SJCRH30 (cell line): Measurements from ENCODE around the gene GSTM3. TPM values are rescaled to one million over a fixed set of nuclear protein-coding genes. Genes with fewer than 3 reads are reported as not detected.
"Not testable (repeated sequence)": the region's sequence is repeated elsewhere in the genome, so short reads cannot be mapped to it uniquely, and the experiment has no call there.

Experiments used
- DNase-seq, 2 experiments: peaks; one replicate each; pipeline ENCODE4 v3.0.0-alpha.2; 2015 to 2020
- H3K27ac ChIP-seq: fragments of 250-450 bp; sonication (Bioruptor Pico); 2 replicates; pipeline ENCODE4 v1.5.1; 2020; ENCODE audit warnings: mild to moderate bottlenecking, moderate library complexity
- H3K27me3 ChIP-seq: fragments of 250-450 bp; sonication (Bioruptor Pico); 2 replicates; pipeline ENCODE4 v1.5.1; 2020; ENCODE audit warnings: mild to moderate bottlenecking, moderate library complexity
- H3K36me3 ChIP-seq: fragments of 250-450 bp; sonication (Bioruptor Pico); 2 replicates; pipeline ENCODE4 v1.5.1; 2020; ENCODE audit warnings: mild to moderate bottlenecking, moderate library complexity
- H3K4me1 ChIP-seq: fragments of 250-450 bp; sonication (Bioruptor Pico); 2 replicates; pipeline ENCODE4 v1.5.1; 2020; ENCODE audit warnings: mild to moderate bottlenecking, moderate library complexity
- H3K4me3 ChIP-seq: fragments of 250-450 bp; sonication (Bioruptor Pico); 2 replicates; pipeline ENCODE4 v1.5.1; 2020; ENCODE audit warnings: mild to moderate bottlenecking, moderate library complexity
- H3K9me3 ChIP-seq: fragments of 250-450 bp; sonication (Bioruptor Pico); replicated peaks from 2 replicates; pipeline ENCODE4 v1.5.1; 2020; ENCODE audit warnings: mild to moderate bottlenecking, moderate library complexity
- total RNA-seq: library from RNA; depleted of rRNA; stranded (reverse); fragments of >200 nt; shearing (Covaris generic); gene quantifications from 2 replicates; pipeline ENCODE4 v1.2.3, GENCODE V29; 2014

The GSTM3 gene
- total RNA-seq, 1 experiment from 2014 or later = 31.4 TPM

DNA sequence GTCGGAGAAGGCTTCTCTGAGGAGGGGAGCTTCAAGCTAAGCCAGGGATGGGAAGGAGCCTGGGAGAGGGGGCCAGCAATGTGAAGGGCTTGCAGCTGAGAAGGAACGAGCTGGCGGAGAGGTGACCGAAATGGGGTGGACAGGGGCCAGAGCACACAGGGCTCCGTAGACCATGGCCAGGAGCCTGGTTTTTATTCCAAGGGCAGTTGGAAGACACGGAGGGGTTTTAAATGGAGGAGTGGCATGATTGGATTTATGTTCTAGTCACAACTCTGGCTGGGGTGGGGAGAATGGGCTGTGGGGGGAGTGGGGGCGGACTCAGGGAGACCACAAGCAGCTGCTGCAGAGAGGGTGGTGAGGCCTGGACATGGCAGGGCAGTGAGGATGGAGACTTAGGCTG is 28.0 kb upstream of the GSTM3 start:
- Histone ChIP-seq H3K9me3 (no peaks in the 10 kb centered on the region), H3K4me1 (0 out of 2 replicates have a peak, but pooled peaks cover 6% of the 10 kb centered on the region), H3K27me3 (peaks cover 24% of the 10 kb centered on the region), H3K36me3 (no peaks in the 10 kb centered on the region), H3K4me3 (no peak overlapping the region), H3K27ac (no peak overlapping the region)
- no peak for DNase-seq

DNA sequence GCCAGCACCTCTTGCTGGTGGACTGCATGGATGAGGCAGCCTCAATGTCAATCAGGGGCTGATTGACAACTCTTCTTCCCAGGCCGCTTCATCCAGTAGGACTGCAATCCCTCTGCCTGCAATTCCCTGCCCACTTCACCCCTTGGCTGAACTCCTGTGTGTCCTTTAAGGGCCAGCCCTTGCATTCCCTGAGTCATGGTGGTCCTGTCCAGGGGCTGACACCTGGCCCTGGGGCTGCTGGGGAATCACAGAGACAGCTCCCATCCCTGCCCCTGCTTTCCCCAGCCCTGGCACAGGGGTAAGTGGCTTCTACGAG is 27.5 kb upstream of the GSTM3 start:
- DNase-seq = no peak

DNA sequence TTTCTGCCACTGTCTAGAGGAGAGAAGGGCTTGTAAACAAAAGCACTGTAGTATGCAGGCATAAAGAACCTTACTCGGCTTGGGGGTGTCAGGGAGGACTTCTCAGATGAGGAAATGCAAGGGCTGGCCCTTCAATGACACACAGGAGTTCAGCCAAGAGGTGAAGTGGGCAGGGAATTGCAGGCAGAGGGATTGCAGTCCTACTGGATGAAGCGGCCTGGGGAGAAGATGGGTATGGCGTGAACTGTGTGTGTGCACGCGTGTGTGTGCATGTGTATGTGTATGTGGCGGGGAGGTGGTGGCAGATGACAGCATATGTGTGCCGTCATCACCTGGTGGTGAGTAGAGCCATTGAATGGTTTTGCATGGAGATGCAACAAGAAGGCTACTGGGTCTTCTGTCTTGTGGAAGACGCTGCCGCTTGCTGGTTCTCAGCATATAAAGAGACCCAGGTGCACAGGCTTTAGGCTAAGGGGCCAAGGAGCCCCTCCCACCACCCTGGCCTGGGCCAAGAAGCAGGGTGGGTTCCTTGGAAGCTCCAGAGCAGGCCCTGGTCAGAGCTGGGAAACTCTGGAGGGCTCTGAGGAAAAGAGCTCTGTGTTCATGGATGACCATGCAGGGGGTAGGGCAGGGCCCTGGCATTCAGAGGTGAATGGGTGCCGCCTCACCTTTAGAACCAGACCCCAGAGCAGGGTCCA is 26.9 kb upstream of the GSTM3 start:
- Histone ChIP-seq H3K27me3 (peaks cover 26% of the 10 kb centered on the region), H3K4me1 (0 out of 2 replicates have a peak, but pooled peaks cover 6% of the 10 kb centered on the region), H3K27ac (no peak overlapping the region), H3K36me3 (no peaks in the 10 kb centered on the region), H3K4me3 (no peak overlapping the region), H3K9me3 (no peaks in the 10 kb centered on the region)
- DNase-seq = no peak

More for the DNA sequence above, 27.5 kb upstream of the GSTM3 start:
- Histone ChIP-seq H3K36me3 (no peaks in the 10 kb centered on the region), H3K27ac (no peak overlapping the region), H3K4me1 (0 out of 2 replicates have a peak, but pooled peaks cover 6% of the 10 kb centered on the region), H3K9me3 (no peaks in the 10 kb centered on the region), H3K4me3 (no peak overlapping the region), H3K27me3 (peaks cover 26% of the 10 kb centered on the region)

DNA sequence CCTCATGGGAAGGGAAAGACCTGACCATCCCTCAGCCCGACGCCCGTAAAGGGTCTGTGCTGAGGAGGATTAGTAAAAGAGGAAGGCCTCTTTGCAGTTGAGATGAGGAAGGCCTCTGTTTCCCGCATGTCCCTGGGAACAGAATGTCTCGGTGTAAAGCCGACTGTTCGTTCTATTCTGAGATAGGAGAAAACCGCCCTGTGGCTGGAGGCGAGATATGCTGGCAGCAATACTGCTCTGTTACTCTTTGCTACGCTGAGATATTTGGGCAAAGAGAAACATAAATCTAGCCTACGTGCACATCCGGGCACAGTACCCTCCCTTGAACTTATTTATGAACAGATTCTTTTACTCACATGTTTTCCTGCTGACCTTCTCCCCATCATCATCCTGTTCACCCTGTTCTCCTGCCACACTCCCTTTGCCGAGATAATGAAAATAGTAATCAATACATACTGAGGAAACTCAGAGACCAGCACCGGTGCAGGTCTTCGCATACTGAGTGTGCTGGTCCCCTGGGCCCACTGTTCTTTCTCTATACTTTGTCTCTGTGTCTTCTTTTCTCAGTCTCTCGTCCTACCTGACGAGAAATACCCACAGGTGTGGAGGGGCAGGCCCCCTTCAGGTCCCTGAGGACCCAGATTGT is 26.3 kb upstream of the GSTM3 start:
- not testable (repeated sequence) for H3K36me3 ChIP-seq, H3K4me1 ChIP-seq, DNase-seq, H3K4me3 ChIP-seq, H3K27ac ChIP-seq, H3K9me3 ChIP-seq
- peaks cover 31% of the 10 kb centered on the region for H3K27me3 ChIP-seq

DNA sequence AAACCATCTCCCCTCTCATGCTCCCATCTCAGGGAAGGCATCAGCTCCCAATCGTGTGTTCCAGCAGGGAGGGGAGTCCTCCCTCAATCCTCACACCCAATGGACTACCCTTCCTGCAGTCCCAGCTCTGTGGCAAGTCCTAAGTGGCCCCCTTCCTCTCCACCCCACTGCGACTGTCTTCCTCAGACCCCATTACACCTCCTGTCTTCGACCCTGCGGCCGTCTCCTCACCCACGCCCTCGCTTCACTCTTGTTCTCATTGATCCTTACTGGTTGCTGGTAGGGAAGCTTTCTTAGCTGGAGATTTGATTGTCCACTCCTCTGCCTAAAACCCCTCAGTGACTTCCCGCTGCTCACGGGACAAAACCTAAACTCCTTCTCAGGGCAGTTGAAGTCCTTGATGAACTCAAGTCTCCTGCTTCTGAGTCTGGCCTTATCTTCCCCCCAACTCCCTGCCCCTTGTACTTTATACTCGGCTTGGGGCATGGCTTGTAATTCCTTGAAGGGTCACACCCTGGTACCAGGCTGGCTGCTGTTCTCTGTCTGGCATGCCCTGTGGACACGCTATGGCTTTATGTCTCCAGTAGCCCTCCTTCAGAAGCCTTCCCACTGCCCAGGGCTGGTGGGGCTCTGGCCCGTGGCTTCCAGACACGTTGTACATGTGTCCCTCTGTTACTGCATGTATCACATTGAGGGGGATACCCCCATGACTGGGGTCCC is 25.2 kb upstream of the GSTM3 start:
- H3K27ac ChIP-seq = no peak overlapping the region
- no peaks in the 10 kb centered on the region for H3K36me3 ChIP-seq
- H3K4me1 ChIP-seq = 0 out of 2 replicates have a peak, but pooled peaks cover 3% of the 10 kb centered on the region
- DNase-seq = no peak
- H3K27me3 ChIP-seq = peaks cover 29% of the 10 kb centered on the region
- no peak overlapping the region for H3K4me3 ChIP-seq
- no peaks in the 10 kb centered on the region for H3K9me3 ChIP-seq

DNA sequence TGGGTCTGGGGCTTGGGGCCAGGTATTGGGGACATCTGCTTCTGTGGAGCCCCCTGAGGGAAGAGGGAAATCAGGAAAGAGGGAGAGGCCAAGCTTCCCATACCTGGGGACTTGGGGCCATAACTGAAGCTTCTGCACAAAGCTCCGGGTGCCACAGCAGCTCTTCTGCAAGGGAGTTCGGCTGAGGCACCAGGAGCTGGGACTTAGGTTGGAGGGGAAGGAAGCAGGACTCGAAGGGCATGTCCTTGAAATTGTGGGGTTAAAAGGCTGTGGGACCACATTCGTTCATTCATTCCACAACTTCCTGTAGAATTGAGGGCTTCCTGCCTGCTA is 24.6 kb upstream of the GSTM3 start:
- H3K9me3 ChIP-seq = no peaks in the 10 kb centered on the region
- no peak overlapping the region for H3K4me3 ChIP-seq
- H3K27me3 ChIP-seq = peaks cover 23% of the 10 kb centered on the region
- no peaks in the 10 kb centered on the region for H3K36me3 ChIP-seq
- DNase-seq = no peak
- H3K4me1 ChIP-seq = no peaks in the 10 kb centered on the region
- H3K27ac ChIP-seq = no peak overlapping the region

DNA sequence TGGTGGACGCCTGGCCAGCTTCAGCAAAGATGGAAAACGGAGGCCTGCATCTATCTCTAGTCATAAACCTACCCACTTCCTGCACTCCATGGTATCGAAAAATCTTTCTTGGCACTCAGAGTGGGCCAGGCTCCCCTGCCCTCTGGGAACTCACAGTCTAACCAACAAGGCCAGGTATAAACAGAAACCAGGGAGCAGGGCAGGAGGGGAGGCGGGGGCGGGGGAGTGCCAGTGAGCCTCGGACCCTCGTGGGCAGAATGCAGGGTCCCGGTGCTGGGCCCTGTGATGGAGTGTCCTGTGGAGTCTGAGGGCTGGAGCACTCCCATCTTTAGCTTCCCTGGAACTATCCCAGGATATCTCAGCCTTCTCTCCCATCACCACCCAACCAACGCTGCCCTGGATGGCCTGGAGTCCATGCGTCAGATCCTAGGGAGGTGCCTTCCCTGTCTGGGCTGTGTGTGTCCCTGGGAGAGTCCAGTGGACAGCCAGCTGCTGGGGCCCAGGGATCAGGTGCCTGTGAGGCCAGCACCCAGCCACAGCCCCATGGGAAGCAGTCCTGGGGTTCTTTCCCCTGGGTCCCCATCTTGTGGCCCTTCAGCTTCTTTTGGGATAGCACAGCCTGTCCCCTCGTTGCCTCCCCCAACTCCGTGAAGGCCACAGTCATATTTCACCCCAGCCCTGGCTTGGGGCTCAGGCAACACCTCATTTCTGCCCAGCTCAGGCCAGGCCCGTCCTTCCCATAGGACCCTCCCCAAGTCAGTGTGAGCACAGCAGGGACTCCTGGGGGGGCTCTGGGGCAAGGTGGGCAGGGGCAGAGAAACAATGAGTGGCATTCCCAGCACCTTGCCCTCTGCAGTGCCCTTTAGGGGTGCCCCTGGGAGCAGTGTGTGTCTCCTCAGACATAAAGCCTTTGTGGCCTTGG is 24.0 kb upstream of the GSTM3 start:
- H3K27me3 ChIP-seq = peaks cover 18% of the 10 kb centered on the region
- no peak overlapping the region for H3K4me3 ChIP-seq
- DNase-seq = no peak
- H3K36me3 ChIP-seq = no peaks in the 10 kb centered on the region
- H3K4me1 ChIP-seq = no peaks in the 10 kb centered on the region
- no peak overlapping the region for H3K27ac ChIP-seq
- H3K9me3 ChIP-seq = no peaks in the 10 kb centered on the region

DNA sequence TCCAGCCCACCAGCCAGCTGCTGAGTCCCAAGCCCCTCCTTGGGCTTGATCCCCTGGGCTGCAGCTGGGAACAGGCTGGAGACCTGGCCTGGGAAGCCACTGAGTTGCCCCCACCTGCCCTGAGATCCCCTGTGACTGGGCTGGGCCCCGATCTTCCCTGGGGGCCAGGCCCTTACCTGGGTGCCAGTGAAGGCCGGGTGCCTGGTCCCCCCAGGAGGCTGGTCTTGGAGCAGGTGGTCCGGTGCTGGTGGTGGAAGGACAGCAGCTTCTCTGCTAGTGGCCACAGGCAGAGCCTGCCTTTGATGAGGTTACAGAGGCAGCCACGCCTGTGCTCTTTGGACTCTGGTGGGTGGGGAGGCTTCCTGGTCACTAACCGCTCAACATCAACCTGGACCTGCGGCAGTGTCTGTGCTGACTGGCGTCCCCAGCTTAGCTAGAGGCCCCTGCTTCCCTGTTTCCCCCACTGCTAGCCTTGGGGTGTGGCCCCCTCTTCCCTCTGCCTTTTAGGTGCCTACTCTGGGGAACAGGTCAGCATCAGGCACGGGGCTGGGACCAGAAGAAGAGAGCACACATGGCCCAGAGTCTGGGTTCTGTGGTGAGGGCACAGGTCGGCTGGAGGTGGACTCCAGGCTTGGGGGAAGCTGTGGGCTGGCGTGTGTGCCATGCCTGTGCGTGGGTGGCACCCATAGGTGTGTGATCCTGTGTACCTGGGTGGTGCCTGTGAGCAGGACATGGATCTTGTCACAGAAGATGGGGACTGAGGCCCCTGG is 23.0 kb upstream of the GSTM3 start, which contains the start of gene EPS8L3:
Gene EPS8L3 (minus strand): TSS at position 278 of the 770 bp plus-strand sequence. CDS start 2,174 bp downstream, outside the sequence.
- Histone ChIP-seq H3K27ac (no peak within 1 kb of the TSS), H3K4me1 (no peaks in the 10 kb centered on the region), H3K4me3 (no peak within 1 kb of the TSS), H3K27me3 (peaks cover 18% of the 10 kb centered on the region), H3K9me3 (no peaks in the 10 kb centered on the region), H3K36me3 (no peaks in the 10 kb centered on the region)
- no peak for DNase-seq

DNA sequence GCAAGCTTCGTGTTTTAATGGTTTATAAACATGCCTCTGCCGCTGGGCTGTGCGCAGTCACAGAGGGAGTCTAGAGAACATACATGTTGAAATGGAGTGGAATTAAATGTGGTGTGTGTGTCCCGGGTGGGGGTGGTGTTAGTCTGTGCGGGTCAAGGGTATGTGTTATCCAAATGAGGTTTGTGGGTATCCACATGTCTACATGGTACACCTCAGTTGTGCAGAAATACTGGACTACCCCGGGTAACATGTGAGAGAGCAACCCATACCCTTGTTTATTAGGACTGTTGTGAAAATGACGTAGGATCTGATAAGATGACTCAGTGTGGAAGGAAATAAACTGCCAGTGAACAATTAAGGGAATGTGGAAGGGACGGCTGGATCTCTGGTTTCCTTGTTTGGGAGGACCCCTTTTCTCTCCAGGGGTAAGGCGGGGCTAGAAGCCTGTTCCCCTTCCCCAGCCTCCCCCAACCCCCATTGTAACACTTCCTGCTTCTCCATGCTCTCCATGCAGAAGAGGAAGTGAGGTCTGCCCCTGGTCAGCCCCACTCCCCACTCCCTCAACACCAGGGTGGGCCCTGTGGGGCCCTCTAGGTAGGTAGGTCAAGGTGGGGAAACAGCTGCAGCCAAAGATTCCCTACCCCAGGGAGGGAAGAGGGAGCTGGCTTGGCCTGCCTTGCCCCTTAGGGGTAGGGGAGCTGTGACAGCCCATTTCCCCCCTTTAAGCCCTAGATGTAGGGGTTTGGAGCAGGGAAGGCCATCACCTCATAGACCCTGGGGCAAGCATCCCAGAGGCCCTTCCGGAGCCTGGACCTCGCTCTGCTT is 22.2 kb upstream of the GSTM3 start:
- peaks cover 18% of the 10 kb centered on the region for H3K27me3 ChIP-seq
- no peak for DNase-seq
- H3K9me3 ChIP-seq = no peaks in the 10 kb centered on the region
- H3K27ac ChIP-seq = no peak overlapping the region
- H3K4me1 ChIP-seq = no peaks in the 10 kb centered on the region
- H3K4me3 ChIP-seq = no peak overlapping the region
- H3K36me3 ChIP-seq = no peaks in the 10 kb centered on the region

DNA sequence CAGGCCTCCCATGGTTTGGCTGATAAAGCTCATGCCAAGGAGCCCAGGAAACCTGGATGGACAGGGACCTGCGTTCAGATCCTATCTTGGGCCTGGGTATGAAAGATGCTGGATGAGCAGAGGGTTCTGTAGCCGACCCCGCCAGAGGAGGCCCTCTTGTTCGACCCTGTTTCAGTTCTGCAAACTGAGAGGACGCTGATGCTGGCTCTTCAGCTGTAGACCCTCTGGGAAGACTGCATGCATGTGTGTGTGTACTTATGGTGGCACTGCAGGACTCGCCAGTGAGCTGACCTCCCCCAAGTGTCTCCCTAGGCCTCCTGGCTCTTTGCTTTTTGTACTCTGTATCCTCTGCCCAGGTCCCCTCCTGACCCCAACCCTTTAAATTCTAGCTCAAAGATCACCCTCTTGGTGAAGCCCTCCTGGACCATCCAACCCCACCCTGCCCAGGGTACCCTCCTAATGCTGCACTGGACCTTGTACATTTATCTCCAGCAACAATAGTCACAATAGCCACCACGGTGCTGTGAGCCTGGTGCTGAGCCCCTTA is 21.3 kb upstream of the GSTM3 start:
- H3K27ac ChIP-seq = no peak overlapping the region
- peaks cover 18% of the 10 kb centered on the region for H3K27me3 ChIP-seq
- DNase-seq = no peak
- H3K9me3 ChIP-seq = no peaks in the 10 kb centered on the region
- H3K4me1 ChIP-seq = no peaks in the 10 kb centered on the region
- no peaks in the 10 kb centered on the region for H3K36me3 ChIP-seq
- H3K4me3 ChIP-seq = no peak overlapping the region

DNA sequence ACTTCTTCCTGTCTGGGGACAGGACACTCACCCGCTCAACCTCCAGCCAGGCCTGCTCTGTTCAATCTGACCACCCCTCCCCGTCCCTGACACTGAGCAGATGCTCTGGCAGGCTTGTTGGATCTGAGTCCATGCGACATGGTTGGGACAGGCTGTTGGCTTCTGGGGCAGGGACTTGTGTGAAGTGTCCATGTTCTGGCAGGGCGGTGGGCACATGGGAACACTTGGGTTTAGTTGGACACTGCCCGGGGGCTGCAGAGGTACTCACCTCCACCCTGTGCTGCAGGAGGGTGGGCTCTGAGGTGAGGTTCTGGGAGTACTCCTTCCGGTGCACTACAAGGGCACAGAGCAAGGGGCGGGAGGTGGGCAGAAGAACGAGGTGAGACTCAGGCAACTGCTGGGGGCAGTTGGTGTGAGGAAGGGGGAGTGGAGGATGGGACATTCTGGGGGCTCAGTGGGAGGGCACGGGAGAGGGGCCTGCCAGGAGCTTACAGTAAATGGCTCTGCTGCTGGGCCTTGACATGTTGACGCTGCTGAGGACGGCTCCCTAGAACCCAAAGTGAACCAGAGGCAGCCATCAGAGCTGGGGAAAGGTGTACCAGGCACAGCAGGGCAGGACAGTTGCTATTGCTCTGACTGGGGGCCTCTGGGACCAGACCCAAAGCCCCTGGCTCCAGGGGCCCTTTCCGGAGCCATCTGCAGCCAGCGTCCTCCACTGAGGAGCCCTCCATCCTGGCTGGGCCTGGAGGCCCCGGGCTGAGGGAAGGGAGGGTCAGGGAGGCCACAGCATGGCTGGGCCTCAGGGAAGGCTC is 20.6 kb upstream of the GSTM3 start:
- Histone ChIP-seq H3K27ac (no peak overlapping the region), H3K4me1 (no peaks in the 10 kb centered on the region), H3K4me3 (no peak overlapping the region), H3K36me3 (no peaks in the 10 kb centered on the region), H3K27me3 (peaks cover 18% of the 10 kb centered on the region), H3K9me3 (no peaks in the 10 kb centered on the region)
- no peak for DNase-seq

DNA sequence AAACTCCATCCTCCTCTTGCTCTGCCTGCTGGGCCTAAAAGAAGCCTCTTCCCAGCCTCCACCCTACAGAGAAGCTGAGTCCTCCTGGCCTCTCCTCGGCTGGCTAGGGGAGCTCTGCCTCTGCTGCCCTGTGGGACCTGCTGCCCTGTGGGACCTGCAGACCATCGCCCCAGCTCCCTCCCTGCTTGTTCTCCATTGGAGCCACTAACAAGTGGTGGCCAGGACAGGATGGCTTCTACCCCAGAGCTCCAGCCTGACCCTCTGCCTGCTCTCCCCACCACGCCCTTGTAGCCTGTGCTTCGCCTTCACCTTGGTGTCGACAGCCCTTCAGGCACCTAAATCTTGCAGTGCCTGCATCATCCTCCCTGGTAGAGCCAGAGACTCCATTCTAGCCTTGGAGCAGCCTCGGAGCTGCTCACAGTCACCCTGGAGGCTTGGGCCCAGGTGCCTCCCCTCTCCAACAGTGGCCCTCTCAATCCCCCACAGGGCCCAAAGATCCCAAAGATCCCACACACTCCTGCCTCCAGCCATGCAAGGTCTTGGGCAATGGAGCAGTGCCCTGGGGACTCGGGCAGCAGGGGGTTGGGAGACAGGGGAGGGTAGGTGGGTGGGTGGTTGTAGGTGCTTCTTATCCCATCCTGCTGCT is 19.9 kb upstream of the GSTM3 start:
- Histone ChIP-seq H3K27me3 (peaks cover 14% of the 10 kb centered on the region), H3K27ac (no peak overlapping the region), H3K4me3 (no peak overlapping the region), H3K4me1 (no peaks in the 10 kb centered on the region), H3K36me3 (no peaks in the 10 kb centered on the region), H3K9me3 (no peaks in the 10 kb centered on the region)
- no peak for DNase-seq
